ENCODE data around the gene CLSTN2. TPM values are rescaled to one million over a fixed set of nuclear protein-coding genes. Genes with fewer than 3 reads are reported as not detected.

Gene CLSTN2
- total and polyA plus RNA-seq, 2 of the 8 experiments (the other 6 are each of a cell fraction or from before 2014, with no cell fraction given): 0.39 to 0.52 TPM

GRCh38 chr3:140522653-140523380, 587.8 kb downstream of the CLSTN2 start:
- Histone ChIP-seq H3K27ac (ENCODE audit: low read depth, low read length) (no peak overlapping the region), H4K8ac (ENCODE audit: extremely low read depth, insufficient read depth, low read length) (no peak overlapping the region), H4K20me1 (replicated peaks in 1 of 2; ENCODE audit: control insufficient read depth in 1 of 2, insufficient read depth in 2 of 2, low read length in 2 of 2) (no peaks in the 10 kb centered on the region), H3K14ac (ENCODE audit: insufficient read length) (no peak overlapping the region), H3K4ac (replicated peaks; ENCODE audit: insufficient read length, low read depth, low read length) (no peak overlapping the region), H3K18ac (ENCODE audit: extremely low read depth, low read length) (no peak overlapping the region), H3K9ac (replicated peaks in 1 of 4; ENCODE audit: extremely low read depth in 1 of 4, low read depth in 3 of 4, low read length in 3 of 4) (no peak overlapping the region), H2AK5ac (ENCODE audit: low read depth, low read length) (no peak overlapping the region), H3K4me1 (replicated peaks in 1 of 4; ENCODE audit: control insufficient read depth in 3 of 4, insufficient read depth in 4 of 4, low read length in 3 of 4) (peaks cover 0 to 5% (median 2%) of the 10 kb centered on the region in 4 experiments; a peak in 2 of 7 replicates), H3K4me3 (ENCODE audit: extremely low read depth in 1 of 4, insufficient read depth in 2 of 4, low read depth in 3 of 4, low read length in 4 of 4) (no peak overlapping the region), H4K5ac (ENCODE audit: insufficient read length, low read depth, low read length) (no peak overlapping the region), H3K79me1 (ENCODE audit: low read depth, low read length) (no peaks in the 10 kb centered on the region), H3K56ac (replicated peaks; ENCODE audit: insufficient read length, low read depth, low read length) (no peak overlapping the region), H3K9me3 (ENCODE audit: insufficient read depth in 2 of 2, low read depth in 1 of 2, low read length in 1 of 2) (0 out of 4 replicates have a peak, but pooled peaks cover 0 to 4% of the 10 kb centered on the region in 2 experiments), H4K91ac (replicated peaks; ENCODE audit: insufficient read length, low read length) (no peak overlapping the region), H2BK15ac (ENCODE audit: low read length) (no peak overlapping the region), H3K23ac (ENCODE audit: insufficient read length) (no peak overlapping the region), H2BK5ac (ENCODE audit: low read depth, low read length) (no peak overlapping the region), H2BK20ac (ENCODE audit: low read length) (no peak overlapping the region), H3K23me2 (ENCODE audit: low read depth, low read length) (no peaks in the 10 kb centered on the region), H3K4me2 (ENCODE audit: insufficient read depth in 1 of 2, low read depth in 2 of 2, low read length in 2 of 2) (no peak overlapping the region), H3K36me3 (ENCODE audit: control insufficient read depth in 2 of 4, insufficient read depth in 4 of 4, low read length in 3 of 4) (no peaks in the 10 kb centered on the region), H3K79me2 (ENCODE audit: control insufficient read depth in 1 of 2, insufficient read depth in 2 of 2, low read length in 2 of 2) (no peaks in the 10 kb centered on the region), H2BK12ac (ENCODE audit: low read depth, low read length) (no peak overlapping the region), H2BK120ac (replicated peaks; ENCODE audit: low read depth, low read length) (no peak overlapping the region), H3K27me3 (replicated peaks in 1 of 4; ENCODE audit: control insufficient read depth in 3 of 4, extremely low read depth in 1 of 4, insufficient read depth in 3 of 4, low read length in 3 of 4) (no peaks in the 10 kb centered on the region), H2AFZ (ENCODE audit: low read length) (no peak overlapping the region)
- TF ChIP-seq BRCA1 (IDR thresholded peaks at IDR 0.05; ENCODE audit: low read depth, low read length) (no peak), TAF1 (IDR thresholded peaks at IDR 0.05; ENCODE audit: low read depth, low read length) (no peak), KDM4A (IDR thresholded peaks at IDR 0.05; ENCODE audit: low read depth, low read length, severe bottlenecking) (no peak), KDM1A (IDR thresholded peaks at IDR 0.05; ENCODE audit: borderline replicate concordance, low read length) (no peak), EP300 (IDR thresholded peaks at IDR 0.05; ENCODE audit: borderline replicate concordance in 1 of 2, low read depth in 2 of 2, low read length in 2 of 2) (no peak), MAX (IDR thresholded peaks at IDR 0.05) (no peak)
- CTCF ChIA-PET (ENCODE audit: partially characterized antibody): no interaction called here
- WGBS, 2 experiments (ENCODE audit: extremely low coverage in 1 of 2, insufficient coverage in 1 of 2, insufficient read length in 1 of 2, insufficient replicate concordance in 2 of 2, low coverage in 1 of 2, low lambda C conversion rate in 2 of 2, missing lambda C conversion rate in 1 of 2): 89% methylated on average over 5 of the region's 5 CpGs; no CpG with 5 or more reads in 1 of the 2 experiments
- no peak for DNase-seq (ENCODE audit: low read depth in 1 of 2, low spot score in 2 of 2)
- POLR2A ChIA-PET (ENCODE audit: partially characterized antibody): no interaction called here
- FAIRE-seq: no peak

Data from H1 (cell line).